OCI-M2 (cell line): Measurements from ENCODE around the gene DGKA.
"Not testable (repeated sequence)": the region's sequence is repeated elsewhere in the genome, so short reads cannot be mapped to it uniquely, and the experiment has no call there.

Experiments
- DNase-seq: peaks from one replicate; lab custom pipeline; 2025; ENCODE audit not compliant: unreplicated experiment; lab: John Stamatoyannopoulos, UW

DGKA gene

GRCh38 chr12:55996715-55997534 is 66.0 kb downstream of the DGKA start, which contains the start of gene SUOX:
SUOX (plus strand) TSS chr12:55997276; CDS start chr12:56002222, 4,946 bp downstream.
- peak; percentile 57 for DNase-seq

- DNase-seq = no peak
These were observed 66.5 kb downstream of the DGKA start for GRCh38 chr12:55997535-55997859.

- DNase-seq = not testable (repeated sequence)
These were observed 68.6 kb downstream of the DGKA start for GRCh38 chr12:55999522-55999921.

GRCh38 chr12:55999999-56000540 is 69.1 kb downstream of the DGKA start:
- DNase-seq = not testable (repeated sequence)

DNA sequence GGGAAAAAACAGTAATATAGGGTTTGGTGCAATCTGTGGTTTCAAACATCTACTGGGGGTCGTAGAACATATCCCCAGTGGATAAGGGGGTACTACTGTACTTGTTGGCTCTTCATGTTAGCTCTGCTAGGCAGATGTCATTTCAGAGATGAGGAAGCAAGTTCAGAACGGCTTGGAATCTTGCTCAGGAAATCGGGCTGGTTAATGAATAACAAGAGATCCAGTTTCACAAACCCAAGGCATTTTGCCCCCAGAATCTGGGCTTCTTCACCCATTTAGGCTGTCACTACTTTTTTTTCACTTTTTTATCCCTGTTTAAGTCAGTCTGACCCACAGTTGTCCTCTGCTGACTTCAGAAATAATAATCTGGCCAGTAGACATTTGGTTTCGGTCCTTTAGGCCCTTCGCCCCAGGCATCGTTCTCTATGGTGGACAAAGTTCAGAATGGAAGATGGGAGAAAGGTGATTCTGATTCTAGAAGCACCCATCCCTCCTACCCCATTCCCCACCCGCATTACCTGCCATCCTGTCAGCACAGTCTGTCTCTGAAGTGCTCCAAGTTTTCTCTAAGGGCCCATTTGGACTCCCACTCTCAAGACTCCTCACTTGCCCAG is 70.6 kb downstream of the DGKA start:
- DNase-seq = no peak

DNA sequence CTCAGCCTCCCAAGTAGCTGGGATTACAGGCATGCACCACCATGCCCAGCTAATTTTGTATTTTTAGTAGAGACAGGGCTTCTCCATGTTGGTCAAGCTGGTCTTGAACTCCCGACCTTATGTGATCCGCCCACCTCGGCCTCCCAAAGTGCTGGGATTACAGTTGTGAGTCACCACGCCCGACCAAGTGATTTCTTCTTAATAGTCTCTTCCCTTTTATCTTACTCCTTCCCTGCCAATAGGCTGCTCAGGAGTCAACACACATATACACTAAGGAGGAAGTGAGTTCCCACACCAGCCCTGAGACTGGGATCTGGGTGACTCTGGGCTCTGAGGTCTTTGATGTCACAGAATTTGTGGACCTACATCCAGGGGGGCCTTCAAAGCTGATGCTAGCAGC is 72.4 kb downstream of the DGKA start:
- DNase-seq = not testable (repeated sequence)
